HG02571 (cell line): ENCODE data around the gene SLC15A1.
"Not testable (repeated sequence)": the region's sequence is repeated elsewhere in the genome, so short reads cannot be mapped to it uniquely, and the experiment has no call there.

ENCODE experiments used
- ATAC-seq: cut with Tn5 transposase; IDR thresholded peaks from one replicate; pipeline ENCODE4 v1.9.1; 2021; ENCODE audit warnings: mild to moderate bottlenecking, moderate library complexity; ENCODE audit not compliant: unreplicated experiment

The SLC15A1 gene

DNA sequence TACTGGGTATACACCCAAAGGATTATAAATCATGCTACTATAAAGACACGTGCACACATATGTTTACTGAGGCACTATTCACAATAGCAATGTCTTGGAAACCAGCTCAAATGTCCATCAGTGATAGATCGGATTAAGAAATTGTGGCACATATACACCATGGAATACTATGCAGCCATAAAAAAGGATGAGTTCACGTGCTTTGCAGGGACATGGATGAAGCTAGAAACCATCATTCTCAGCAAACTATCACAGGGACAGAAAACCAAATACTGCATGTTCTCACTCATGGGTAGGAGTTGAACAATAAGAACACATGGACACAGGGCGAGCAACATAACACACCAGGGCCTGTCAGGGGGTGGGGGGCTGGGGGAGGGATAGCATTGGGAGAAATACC lies 2.0 kb upstream of the SLC15A1 start:
- not testable (repeated sequence) for ATAC-seq

DNA sequence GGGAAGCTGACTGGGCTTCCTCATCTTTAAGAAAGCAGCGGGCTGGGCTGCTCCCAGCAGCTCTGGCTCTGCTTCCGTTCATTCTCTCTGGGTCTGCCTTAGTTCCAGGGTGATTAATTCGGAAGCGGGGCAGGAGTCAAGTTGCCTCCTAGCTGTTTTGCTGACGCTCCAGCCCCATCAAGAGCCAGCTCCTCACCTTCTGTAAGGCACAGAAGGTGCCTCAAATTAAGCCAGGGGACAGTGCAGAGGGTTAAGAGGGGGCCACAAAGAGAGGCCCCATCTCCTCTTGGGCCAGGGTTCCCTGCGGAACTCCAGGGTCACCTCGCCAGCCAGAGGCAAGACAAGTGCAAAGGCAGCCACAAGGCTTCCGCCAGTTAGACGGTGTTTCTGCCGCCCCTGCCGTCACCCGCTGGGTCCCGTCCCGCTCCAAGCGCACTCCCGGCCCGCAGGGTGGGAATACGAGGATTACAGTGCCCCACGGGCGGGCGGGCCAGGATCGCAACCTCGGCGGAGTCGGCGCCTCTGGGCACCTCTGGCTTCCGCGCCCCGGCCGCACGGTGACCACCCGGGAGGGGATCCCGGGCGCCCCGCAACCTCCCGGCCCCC lies 508 bp downstream of the SLC15A1 start:
- no peak for ATAC-seq

DNA sequence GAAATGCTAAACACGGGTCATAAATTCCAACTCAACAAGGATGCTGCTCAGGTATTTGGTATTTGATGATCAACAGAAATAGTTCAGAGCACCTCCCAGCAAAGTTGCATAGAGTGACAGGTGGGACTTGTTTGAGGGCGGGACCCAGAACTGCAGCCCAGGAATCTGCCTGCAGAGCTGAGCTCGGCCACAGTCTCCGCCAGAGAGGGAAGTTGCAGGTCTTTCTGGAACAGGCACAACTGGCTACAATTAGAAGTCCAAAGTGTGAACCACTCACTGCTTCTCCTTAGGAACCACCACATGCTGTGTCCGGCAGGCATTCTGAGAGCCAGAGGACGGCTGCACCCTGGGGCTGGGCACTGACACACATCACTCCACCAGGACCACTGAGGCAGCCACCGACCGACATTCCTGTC lies 1.1 kb downstream of the SLC15A1 start:
- ATAC-seq, result no peak

DNA sequence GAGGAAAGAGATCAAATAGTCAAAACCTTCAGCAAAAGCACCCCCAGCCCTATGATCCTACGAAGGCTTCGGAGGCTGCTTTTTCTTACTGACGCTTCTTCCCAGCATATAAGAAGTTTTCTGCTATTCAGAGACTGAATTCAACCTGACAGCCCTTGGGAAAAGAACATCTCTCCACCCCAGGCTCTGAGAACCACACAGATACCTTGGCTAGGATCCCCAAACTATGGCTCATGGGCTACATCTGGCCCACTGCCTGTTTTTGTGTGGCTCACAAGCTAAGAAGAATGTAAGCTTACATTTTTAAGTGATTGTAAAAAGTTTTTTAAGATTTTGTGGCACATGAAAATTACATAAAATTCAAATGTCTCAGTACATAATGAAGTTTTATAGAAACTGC lies 3.0 kb downstream of the SLC15A1 start:
- ATAC-seq, result no peak

DNA sequence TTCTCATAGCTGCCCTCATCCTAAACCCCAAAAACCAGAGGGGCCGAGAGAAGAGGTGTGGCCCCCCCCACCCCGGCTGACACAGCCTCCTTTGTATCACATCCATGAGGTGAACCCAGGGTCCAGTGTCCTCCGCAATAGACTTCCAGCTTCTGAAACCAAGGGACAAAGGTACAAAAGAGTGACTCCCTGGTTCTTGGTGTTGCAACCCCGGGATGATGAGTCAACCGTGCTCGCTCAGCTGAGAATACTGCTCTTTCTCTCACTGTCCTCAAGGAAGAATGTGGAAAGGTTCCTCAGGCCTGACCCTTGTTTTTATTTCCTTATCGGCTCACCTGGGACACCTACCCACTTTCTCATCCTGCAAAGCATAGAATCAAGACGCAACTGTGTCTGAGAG lies 5.5 kb downstream of the SLC15A1 start:
- ATAC-seq, result no peak

DNA sequence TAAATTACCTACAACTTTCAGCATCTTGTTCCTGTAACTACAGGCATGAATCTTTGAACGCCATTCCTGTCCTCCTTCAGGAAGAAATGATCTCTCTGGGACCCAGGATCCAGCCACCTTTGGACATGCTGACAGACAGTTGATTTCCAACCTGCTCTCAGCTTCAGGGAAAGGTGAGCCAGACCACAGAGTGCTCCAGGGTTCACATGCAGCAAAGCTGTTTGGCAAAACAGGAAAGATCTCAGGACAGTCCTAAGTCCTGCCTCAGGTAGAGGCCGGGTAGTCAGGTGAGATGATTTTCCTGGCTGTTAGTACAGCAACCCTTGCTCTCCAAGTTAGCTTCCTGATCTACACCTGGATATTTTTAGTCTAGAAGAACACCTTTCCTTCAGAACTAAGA lies 9.1 kb downstream of the SLC15A1 start:
- no peak for ATAC-seq

DNA sequence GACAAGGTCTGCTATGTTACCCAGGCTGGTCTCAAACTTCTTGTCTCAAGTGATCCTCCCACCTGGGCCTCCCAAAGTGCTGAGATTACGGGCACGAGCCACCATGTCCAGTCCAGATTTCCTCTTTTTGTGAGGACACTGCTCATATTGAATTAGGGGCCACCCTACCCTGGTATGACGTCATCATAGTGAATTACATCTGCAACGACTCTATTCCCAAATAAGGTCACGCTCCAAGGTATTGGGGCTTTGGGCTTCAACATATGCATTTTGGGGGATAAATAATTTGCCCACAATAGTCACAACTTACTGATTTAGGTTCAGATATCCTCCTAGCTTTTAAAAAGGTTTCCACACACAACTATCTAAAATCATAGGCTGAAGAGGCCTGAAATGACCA lies 9.5 kb downstream of the SLC15A1 start:
- no peak for ATAC-seq

DNA sequence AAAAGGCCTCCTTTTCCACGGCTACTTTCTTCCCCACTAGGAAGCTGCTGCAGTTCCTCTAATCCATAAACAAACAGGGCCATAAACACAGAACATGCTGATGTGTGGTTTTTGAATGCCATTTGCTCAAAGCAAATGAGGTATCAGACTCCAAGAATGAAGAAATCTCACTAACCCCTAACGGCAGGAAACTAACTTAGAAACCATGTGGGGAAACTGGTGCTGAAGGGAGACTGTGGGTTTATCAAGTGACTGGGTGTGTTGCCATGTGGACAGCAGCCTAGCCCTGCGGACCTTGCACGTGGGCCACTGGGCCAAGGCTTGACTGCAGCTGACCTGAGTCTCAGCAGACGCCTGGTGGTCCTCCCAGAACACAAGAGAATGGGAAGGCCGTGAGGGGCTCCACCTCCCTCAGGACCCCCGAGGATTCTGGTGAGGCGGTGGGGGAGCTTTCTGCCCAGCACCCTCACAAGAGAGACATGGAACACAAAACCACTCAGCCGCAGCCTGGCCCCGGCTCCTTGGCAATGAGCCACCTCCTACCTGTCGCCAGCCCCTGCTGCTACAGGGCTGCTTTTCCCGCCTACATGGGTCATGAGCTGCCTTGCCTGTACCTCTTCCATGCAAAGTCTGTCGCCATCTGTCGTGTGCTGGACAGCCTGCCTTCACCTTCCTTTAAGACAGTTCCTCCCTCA lies 10.6 kb downstream of the SLC15A1 start:
- no peak for ATAC-seq

DNA sequence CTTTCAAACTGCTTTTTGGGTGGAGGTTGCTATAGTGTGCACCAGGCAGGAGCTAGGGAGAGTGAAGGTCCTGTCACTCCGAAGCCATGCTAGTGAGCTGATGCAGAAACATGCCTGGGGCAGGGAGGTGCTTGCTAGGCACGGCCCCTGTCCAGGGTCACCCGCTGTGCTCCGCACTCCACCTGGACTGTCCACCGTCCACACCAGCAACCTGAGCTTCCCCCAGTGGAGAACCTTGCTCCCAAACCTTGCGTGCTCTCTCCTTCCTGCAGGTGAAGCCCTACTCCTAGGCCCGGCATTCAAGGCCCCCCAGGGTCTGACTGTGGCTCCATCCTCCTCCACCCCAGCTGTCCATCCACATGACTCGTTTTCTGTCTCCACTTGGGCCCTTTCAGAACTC lies 12.3 kb downstream of the SLC15A1 start:
- no peak for ATAC-seq

DNA sequence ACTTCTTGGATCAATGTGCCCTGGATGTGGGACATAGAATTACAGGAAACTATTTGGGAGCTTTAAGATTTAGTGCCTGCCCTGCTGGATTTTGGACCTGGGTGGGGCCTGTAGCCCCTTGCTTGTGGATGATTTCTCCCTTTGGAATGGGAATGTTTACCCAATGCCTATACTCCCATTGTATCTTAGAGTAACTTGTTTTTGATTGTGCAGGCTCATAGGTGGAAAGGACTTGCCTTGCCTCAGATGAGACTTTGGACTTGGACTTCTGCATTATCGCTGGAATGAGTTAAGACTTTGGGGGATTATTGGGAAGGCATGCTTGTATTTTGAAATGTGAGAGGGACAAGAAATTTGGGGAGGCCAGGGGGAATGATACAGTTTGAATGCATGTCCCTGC lies 13.5 kb downstream of the SLC15A1 start:
- ATAC-seq, result no peak

DNA sequence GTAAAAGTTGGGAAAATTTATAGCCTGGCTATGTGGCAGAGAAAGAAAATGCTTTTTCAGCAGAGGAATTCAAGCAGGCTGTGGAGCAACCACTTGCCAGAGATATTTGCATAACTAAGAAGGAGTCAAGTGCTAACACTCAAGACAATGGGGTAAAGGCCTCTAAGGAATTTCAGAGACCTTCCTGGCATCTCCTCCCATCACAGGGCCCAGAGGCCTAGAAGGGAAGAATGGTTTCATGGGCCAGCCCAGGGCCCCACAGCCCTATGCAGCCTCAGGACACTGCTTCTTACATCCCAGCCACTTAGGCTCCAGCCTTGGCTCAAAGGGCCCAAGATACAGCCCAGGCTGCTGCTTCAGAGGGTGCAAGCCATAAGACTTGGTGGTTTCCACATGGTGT lies 14.3 kb downstream of the SLC15A1 start:
- no peak for ATAC-seq

DNA sequence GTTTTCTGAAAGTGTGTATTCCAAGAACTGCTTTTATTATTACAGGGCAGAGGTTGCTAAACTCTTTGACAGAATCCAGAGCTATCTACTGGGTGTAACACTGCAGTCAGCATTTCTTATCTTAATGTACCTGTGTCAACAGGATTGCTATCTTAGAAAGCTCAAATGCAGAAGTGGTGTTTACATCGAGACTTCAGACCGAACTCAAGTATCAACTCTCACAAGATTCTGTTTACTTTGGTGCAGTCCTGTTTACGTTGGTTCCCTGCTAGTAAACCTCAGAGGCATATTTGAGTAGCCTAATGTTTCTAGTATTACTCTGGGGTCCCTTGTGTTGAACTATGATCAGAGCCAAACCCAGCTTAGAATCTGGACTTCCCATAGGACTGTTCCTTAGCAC lies 20.5 kb downstream of the SLC15A1 start:
- ATAC-seq, result no peak

DNA sequence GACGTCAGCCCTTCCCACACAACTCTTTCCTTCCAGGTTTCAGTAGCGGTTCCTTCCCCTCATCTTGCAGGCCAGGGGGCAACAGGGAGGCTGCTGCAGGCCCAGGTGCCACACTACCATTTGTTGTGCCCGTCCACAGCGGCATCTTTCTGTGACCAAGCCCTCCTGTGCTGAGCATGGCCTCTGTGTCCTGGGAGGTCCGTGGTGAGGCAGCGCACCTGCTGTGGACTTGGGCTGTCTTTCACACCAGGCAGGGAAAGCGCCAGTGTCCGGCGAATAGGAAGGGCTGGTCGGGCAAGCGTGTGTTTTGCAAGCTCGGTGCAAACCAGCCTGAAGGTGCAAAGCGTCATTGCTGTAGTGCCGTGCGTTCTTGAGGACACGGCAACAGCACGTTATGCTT lies 21.4 kb downstream of the SLC15A1 start:
- no peak for ATAC-seq

DNA sequence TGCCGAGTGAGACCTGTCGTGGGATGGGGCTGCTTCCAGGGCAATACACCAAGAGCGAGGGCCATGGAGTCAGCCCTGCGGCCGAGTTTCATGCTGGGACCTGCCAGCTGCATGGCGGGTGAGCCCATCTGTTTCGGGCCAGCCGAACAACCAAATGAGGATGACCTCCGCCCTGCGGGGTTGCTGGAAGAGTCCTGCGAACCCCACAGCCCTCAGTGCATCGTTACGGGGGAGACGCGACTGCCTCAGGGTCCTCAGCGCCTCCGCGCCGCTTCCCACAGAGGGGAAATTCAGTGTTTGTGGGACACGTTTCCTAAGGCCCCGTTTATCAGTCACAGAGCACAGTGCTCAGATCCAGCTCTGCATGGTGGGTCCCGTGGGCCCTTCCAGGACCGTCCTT lies 22.0 kb downstream of the SLC15A1 start:
- no peak for ATAC-seq

DNA sequence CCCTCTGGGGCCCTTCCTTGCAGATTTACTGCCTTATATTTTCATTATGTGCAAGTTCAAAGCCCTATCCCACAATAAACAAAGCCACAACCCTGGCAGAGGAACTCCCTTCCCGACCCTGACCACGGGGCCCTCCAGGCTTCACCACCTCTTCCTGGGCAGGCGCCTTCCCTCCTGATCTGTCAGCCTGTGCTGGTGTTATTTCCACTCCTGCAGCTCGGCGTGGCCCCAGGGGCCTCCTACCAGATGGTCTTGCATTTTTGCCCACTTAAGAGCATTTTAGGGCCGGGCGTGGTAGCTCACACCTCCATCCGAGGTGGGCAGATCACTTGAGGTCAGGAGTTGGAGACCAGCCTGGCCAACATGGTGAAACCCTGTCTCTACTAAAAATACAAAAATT lies 22.8 kb downstream of the SLC15A1 start:
- ATAC-seq, result no peak

DNA sequence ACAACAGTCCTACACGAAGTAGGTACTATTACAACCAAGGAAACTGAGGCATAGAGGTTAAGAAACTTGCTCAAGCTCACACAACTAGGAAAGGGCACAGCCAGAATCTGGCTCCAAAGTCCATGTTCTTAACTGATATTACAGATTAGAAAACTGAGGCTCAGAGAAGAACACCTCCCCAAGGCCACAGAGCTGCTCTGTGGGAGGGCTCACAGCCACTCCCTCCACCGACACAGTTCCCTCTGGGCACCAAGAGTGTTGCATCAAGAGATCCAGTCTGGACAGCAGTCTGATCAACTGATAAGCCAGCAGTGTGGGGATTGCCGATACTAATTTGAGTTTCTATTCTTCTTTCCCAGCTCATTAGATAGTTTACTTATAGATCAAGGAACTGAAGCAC lies 29.5 kb downstream of the SLC15A1 start:
- no peak for ATAC-seq

DNA sequence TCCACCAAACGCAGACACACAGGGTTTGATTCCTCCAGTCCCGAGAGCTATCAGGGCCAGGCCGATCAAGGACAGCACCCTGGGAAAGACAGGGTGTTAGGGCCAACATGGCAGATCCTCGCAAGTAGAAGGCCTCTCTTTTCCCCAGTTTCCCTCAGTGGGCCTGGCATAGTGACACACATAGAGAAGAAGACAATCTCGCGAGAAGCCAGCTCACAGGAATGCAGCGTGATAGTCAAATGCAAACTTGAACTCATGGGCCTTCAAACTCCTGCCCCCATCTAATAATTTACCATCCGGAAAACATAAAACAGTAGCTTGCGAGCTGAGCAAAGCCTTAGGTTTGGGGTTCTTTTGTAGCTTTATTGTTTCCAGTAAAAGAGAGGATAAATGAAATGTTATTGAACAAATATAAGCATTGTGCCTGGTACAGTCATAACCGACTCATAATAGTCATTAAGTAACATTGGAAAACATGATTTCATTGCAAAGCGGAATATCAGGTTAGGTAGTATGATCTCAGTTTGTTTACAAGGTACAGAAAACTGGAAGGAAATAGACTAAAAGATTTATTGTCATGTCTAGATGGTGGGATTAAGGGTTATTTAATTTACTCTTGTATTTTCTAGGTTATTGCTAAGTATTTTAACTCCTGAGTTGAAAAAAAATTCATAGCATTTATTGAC lies 30.5 kb downstream of the SLC15A1 start:
- ATAC-seq, result no peak

DNA sequence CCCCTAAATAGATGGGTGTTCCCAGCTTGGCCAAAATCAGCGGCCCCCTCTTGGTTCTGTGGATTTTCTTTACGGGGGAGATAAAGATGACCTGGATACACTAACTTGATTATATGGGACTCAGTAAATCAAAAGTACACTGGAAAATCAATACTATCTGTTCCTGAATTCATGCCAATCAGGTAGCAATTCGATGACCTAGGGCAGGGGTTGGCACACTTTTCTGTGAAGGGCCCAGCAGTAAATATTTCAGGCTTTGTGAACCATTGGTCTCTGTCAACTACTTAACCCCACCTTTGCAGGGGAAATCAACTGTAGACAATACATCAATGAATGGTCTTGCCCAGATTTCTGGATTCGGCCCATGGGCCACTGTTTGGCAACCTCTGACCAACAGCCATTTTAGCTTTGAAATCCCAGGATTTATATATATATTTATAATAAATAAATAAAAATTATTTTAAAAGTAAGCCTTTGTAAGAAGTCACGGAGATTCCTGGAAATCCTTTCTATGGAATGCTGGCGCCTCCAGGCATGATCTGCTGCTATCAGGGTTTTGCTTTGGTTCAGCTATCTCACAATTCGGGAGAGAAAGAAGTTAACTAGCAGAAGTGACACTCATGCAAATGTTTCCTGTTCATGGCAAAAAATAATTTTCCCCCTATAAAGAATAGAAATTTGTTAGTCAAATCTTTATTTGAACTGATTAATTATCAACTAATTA lies 32.8 kb downstream of the SLC15A1 start:
- ATAC-seq, result no peak

DNA sequence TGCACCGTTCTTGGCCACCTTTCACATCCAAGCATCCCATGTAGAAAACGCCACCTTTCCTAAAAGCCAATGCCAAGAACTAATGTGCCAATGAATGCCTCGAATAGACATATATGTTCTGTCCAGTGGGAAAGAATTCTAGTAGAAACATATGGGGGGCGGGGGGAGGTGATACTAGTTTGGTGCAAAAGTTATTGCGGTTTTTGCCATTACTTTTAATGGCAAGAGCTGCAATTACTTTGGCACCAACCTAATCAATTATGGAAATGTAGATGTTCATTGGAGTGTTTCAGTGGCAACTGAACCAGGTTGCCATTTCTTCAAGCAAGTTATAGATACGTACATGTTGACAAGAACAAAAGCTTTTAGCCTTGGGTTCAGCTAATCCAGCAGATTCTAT lies 34.6 kb downstream of the SLC15A1 start:
- no peak for ATAC-seq

DNA sequence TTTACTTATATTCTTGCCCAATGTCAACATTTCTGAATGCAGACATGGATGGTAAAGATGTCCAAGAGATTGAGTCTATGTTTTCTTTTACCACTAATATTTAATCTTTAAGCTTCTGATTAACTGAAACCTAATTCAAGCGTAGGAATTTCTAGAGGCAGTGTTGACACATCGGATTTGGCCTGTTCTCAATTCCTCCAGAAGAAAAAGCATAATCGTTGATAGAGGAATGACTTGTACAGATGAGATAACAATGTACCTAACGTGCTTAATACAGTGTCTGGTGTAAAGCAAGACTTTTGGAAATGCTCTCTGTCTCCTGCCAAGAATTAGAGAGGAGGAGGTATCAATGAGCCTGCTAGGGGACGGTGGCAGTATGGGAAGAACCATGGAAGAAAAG lies 35.2 kb downstream of the SLC15A1 start:
- ATAC-seq, result no peak

DNA sequence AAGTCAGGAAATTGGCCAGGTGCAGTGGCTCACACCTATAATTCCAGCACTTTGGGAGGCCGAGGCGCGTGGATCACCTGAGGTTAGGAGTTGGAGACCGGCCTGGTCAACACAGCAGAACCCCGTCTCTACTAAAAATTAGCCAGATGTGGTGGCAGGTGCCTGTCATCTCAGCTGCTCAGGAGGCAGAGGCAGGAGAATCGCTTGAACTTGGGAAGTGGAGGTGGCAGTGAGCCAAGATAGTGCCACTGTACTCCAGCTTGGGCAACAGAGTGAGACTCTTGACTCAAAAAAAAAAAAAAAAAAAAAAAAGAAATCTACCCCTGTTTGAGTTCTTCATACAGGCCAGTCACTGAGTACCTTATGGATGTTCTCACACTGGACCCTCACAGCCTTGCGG lies 42.0 kb downstream of the SLC15A1 start:
- no peak for ATAC-seq
